K562 (cell line): Measurements from ENCODE around the gene PLEKHN1. TPM values are rescaled to one million over a fixed set of nuclear protein-coding genes. Genes with fewer than 3 reads are reported as not detected.

Experiments
- BHLHE40 ChIP-seq: IDR thresholded peaks from 2 replicates; pipeline ENCODE4 v1.6.1; 2011; ENCODE audit warnings: low read length, improper control_type of control experiment
- ZNF140 ChIP-seq: fragments of 250-450 bp; sonication (Bioruptor Pico); IDR thresholded peaks from 2 replicates; pipeline ENCODE4 v1.8.0; 2021; ENCODE audit warnings: moderate library complexity, mild to moderate bottlenecking, inconsistent platforms
- polyA plus RNA-seq, 8 experiments: library from polyadenylated mRNA; depleted of rRNA in 4 of 8; stranded (reverse) in 5 of 8; unstranded in 3 of 8; fragments of >200 nt; fragmentation: Nextera tagmentation in 2 of 8; fragmentation: Illumina TruSeq in 1 of 8; extraction: Ambion mirVana in 2 of 8; extraction: Trizol in 1 of 8; gene quantifications; 2 replicates each; pipeline versions ENCODE4 v1.2.1 to v1.2.3, GENCODE V29; 2011 to 2014; ENCODE audit warnings: inconsistent platforms in 1 of 8, missing spikeins in 1 of 8
- total RNA-seq, 7 experiments: library from RNA; depleted of rRNA in 6 of 7; stranded (reverse); fragments of >200 nt in 6 of 7; fragmentation: Illumina TruSeq in 2 of 7; extraction: Trizol in 2 of 7; gene quantifications; 2 replicates each; pipeline versions ENCODE4 v1.2.1 to v1.2.3, GENCODE V29; 2011 to 2021; ENCODE audit warnings: low replicate concordance in 1 of 7
- TF ChIP-seq, protein P1 (sequence below), 2 experiments: fragments of 450-650 bp in 1 of 2; sonication (generic) in 1 of 2; formaldehyde crosslinking in 1 of 2; IDR thresholded peaks; 2 replicates each; pipeline versions ENCODE4 v1.7.1 to v1.9.0; 2016 to 2022; ENCODE audit warnings: inconsistent platforms in 1 of 2, mild to moderate bottlenecking in 1 of 2, missing genetic modification reagents in 1 of 2
- TF ChIP-seq, protein P2 (sequence below): sonication (generic); formaldehyde crosslinking; IDR thresholded peaks from 2 replicates; pipeline ENCODE4 v1.8.1; 2023; ENCODE audit warnings: missing genetic modification reagents, mild to moderate bottlenecking, borderline replicate concordance
- TF ChIP-seq, protein P3 (sequence below): sonication (generic); formaldehyde crosslinking; IDR thresholded peaks from 2 replicates; pipeline ENCODE4 v1.8.0; 2022; ENCODE audit warnings: mild to moderate bottlenecking, missing genetic modification reagents

The PLEKHN1 gene
- total and polyA plus RNA-seq, 9 of the 15 experiments (the other 6 are each of a cell fraction or from before 2014, with no cell fraction given) = 0.07 to 1.5 (median 0.13) TPM; not detected in 2

DNA sequence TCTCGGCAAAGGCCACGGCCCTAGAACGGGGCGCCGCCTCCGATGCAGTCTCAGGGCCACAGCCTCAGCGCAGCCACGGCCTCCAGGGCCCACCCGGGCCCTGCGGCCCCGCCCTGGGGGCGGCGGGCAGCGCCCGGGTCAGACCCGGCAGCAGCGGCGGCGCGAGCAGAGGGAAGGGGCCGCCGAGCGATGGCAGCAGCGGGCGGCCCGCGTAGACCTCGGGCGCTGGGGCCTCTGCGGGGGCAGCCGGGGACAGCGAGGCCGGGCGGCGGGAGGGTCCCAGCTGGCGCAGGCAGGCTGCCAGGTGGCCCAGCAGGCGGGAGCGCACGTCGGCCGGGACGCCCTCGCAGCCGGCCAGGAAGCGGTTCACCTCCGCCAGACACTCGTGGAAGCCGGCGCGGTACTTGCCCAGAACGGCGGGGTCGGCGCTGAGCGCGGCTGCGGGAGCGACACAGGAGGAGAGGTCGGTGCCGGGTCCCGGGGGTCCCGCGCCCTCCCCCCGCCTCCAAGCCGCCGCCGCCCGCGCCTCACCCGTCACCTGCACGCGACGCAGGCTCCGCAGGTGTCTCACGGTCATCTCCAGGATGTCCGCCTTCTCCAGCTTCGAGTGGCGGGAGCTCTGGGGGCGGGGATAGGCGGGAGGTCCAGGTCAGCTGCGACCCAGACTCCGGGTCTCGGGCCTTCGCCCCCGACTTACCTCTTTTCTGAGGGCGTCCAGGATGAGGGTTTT is 32.9 kb downstream of the PLEKHN1 start (continued):
- TF ChIP-seq, protein P1, sequence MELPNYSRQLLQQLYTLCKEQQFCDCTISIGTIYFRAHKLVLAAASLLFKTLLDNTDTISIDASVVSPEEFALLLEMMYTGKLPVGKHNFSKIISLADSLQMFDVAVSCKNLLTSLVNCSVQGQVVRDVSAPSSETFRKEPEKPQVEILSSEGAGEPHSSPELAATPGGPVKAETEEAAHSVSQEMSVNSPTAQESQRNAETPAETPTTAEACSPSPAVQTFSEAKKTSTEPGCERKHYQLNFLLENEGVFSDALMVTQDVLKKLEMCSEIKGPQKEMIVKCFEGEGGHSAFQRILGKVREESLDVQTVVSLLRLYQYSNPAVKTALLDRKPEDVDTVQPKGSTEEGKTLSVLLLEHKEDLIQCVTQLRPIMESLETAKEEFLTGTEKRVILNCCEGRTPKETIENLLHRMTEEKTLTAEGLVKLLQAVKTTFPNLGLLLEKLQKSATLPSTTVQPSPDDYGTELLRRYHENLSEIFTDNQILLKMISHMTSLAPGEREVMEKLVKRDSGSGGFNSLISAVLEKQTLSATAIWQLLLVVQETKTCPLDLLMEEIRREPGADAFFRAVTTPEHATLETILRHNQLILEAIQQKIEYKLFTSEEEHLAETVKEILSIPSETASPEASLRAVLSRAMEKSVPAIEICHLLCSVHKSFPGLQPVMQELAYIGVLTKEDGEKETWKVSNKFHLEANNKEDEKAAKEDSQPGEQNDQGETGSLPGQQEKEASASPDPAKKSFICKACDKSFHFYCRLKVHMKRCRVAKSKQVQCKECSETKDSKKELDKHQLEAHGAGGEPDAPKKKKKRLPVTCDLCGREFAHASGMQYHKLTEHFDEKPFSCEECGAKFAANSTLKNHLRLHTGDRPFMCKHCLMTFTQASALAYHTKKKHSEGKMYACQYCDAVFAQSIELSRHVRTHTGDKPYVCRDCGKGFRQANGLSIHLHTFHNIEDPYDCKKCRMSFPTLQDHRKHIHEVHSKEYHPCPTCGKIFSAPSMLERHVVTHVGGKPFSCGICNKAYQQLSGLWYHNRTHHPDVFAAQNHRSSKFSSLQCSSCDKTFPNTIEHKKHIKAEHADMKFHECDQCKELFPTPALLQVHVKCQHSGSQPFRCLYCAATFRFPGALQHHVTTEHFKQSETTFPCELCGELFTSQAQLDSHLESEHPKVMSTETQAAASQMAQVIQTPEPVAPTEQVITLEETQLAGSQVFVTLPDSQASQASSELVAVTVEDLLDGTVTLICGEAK (IDR thresholded peaks at IDR 0.05) = 0 out of 2 replicates have a peak, but pooled peaks have one; percentile 14
- TF ChIP-seq, protein P1 (CRISPR knock-in tag; IDR thresholded peaks at IDR 0.05) = no peak
- TF ChIP-seq ZNF140 (CRISPR knock-in tag) = no peak
- TF ChIP-seq, protein P2, sequence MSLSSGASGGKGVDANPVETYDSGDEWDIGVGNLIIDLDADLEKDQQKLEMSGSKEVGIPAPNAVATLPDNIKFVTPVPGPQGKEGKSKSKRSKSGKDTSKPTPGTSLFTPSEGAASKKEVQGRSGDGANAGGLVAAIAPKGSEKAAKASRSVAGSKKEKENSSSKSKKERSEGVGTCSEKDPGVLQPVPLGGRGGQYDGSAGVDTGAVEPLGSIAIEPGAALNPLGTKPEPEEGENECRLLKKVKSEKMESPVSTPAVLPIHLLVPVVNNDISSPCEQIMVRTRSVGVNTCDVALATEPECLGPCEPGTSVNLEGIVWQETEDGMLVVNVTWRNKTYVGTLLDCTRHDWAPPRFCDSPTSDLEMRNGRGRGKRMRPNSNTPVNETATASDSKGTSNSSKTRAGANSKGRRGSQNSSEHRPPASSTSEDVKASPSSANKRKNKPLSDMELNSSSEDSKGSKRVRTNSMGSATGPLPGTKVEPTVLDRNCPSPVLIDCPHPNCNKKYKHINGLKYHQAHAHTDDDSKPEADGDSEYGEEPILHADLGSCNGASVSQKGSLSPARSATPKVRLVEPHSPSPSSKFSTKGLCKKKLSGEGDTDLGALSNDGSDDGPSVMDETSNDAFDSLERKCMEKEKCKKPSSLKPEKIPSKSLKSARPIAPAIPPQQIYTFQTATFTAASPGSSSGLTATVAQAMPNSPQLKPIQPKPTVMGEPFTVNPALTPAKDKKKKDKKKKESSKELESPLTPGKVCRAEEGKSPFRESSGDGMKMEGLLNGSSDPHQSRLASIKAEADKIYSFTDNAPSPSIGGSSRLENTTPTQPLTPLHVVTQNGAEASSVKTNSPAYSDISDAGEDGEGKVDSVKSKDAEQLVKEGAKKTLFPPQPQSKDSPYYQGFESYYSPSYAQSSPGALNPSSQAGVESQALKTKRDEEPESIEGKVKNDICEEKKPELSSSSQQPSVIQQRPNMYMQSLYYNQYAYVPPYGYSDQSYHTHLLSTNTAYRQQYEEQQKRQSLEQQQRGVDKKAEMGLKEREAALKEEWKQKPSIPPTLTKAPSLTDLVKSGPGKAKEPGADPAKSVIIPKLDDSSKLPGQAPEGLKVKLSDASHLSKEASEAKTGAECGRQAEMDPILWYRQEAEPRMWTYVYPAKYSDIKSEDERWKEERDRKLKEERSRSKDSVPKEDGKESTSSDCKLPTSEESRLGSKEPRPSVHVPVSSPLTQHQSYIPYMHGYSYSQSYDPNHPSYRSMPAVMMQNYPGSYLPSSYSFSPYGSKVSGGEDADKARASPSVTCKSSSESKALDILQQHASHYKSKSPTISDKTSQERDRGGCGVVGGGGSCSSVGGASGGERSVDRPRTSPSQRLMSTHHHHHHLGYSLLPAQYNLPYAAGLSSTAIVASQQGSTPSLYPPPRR (CRISPR knock-in tag) = peak; percentile 78; the same call in 1 of the 2 replicates
- peak; percentile 28; the same call in 1 of the 2 replicates for TF ChIP-seq BHLHE40
- TF ChIP-seq, protein P3, sequence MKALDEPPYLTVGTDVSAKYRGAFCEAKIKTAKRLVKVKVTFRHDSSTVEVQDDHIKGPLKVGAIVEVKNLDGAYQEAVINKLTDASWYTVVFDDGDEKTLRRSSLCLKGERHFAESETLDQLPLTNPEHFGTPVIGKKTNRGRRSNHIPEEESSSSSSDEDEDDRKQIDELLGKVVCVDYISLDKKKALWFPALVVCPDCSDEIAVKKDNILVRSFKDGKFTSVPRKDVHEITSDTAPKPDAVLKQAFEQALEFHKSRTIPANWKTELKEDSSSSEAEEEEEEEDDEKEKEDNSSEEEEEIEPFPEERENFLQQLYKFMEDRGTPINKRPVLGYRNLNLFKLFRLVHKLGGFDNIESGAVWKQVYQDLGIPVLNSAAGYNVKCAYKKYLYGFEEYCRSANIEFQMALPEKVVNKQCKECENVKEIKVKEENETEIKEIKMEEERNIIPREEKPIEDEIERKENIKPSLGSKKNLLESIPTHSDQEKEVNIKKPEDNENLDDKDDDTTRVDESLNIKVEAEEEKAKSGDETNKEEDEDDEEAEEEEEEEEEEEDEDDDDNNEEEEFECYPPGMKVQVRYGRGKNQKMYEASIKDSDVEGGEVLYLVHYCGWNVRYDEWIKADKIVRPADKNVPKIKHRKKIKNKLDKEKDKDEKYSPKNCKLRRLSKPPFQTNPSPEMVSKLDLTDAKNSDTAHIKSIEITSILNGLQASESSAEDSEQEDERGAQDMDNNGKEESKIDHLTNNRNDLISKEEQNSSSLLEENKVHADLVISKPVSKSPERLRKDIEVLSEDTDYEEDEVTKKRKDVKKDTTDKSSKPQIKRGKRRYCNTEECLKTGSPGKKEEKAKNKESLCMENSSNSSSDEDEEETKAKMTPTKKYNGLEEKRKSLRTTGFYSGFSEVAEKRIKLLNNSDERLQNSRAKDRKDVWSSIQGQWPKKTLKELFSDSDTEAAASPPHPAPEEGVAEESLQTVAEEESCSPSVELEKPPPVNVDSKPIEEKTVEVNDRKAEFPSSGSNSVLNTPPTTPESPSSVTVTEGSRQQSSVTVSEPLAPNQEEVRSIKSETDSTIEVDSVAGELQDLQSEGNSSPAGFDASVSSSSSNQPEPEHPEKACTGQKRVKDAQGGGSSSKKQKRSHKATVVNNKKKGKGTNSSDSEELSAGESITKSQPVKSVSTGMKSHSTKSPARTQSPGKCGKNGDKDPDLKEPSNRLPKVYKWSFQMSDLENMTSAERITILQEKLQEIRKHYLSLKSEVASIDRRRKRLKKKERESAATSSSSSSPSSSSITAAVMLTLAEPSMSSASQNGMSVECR (CRISPR knock-in tag) = peak; percentile 13; the same call in 1 of the 2 replicates
